HG02973 (cell line): ENCODE results near the gene OGN.
"Not testable (repeated sequence)": the region's sequence is repeated elsewhere in the genome, so short reads cannot be mapped to it uniquely, and the experiment has no call there.

ENCODE experiments used
- ATAC-seq: cut with Tn5 transposase; IDR thresholded peaks from one replicate; pipeline ENCODE4 v1.9.1; 2021; ENCODE audit warnings: moderate library complexity; ENCODE audit not compliant: unreplicated experiment

Gene OGN

DNA sequence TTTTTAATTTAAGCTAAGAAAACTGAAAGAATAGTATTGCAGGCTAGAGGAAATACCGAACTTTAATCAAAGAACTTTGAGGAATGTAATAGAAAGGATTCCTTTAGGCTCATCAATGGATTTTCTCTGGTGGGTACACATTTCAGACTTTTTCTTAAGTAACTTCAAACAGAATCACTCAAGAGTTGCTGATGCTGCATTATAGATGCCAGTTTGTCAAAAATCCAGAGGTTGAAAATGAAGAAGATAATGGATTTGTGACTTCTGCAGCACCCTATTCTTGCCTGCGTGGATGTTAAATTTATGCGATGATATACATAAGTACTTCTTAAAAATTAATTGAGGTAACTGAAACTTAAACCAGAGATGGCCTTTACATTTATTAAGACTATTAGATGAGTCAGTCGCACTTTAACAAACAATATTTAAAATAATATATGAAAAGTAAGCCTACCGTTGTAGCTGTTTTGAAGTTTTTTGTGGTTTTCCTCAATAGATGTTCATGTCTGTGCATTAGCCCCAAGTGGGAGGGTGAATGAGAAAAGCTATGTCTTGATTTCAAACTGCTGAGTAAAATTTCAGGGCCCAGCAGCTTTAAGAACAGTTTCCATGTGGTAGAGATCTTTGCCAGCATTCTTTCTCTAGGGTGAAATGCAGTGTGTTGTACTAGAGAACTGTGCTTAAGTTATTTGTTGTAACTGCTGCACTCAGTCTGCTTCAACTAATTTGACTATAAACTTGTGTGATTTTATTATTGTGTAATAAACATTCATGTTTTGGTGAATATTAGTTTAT lies at the start of gene OGN:
Gene OGN (minus strand): TSS at position 537 of the 795 bp plus-strand sequence. CDS start 1,171 bp downstream, outside the sequence.
- ATAC-seq: no peak

DNA sequence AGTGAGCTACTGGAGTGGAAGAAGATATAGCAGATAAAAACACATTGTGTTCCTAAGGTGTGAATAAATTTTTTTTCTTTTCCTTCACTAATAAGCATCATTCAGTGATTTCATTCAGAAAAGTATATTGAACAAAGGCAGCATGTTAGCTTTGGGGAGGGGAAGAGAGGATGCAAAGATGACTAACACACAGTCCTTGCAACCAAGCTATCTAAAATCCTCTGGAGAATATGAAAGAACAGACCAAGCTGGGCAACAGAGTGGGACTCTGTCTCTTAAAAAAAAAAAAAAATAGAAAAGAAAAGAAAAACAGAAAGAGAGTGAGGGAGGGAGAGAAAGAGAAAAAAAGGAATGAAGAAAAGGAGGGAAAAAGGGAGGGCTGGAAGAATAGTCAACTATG lies 42.2 kb upstream of the OGN start:
- no peak for ATAC-seq

DNA sequence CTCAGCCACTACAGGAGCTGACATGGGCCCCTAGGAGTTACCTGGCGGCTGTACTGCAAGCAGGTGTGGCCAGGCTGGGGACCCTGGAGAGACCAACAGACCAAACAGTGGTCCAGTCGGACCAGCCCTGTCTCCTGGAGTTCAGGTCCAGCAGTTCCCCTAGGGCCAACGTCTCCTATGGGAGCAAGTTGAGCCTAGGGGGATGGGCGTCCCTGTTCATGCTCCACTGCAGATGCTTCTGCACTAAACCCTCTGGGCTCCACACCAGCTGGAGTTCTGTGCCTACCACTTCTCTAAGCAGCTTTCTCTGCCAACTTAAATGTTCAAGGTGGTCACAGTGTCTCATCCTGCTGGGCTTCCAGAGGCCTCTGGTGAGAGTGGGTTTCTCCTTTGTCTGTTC lies 40.5 kb upstream of the OGN start:
- ATAC-seq: no peak

DNA sequence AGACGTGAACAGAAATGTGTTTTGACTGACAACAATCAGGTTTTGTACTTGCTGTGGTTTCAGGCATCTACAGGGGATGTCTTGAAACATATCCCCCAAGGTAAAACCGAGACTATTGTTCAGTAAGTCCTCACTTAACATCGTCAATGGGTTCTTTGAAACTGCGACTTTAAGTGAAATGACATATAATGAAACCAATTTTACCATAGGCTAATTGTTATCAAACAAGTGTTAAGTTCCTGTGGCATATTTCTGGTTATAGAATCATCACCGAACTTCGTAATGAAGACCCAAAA lies 36.3 kb upstream of the OGN start:
- no peak for ATAC-seq

GRCh38 chr9:92439921-92440750 lies 35.8 kb upstream of the OGN start:
- no peak for ATAC-seq

DNA sequence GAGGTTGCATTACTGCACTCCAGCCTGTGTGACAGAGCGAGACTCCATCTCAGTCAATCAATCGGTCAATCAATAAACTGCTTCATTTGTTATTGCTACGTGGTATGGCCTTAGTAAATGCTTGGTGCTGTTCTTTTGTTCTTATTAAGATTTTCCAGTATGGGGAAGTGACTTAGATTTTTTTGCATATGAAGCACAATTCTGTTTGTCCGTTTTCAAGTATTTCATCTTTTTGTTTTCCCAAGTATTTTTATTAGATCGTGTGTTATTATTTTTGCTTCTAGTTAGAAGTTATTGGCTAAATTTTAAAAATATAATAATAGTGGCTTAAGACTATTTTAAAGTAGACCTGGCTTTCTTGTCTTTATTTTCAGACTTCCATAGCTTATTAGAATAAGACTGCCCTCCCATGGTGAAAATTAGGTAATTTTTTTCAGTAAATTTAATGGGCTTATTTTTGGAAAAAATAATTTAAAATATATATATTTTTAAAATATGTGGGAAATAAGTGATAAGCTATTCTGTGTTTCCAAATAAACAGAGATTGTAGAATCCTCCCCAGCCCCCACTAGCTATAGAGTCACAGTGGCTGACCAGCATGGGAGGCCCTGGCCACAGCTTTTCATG lies 34.6 kb upstream of the OGN start:
- no peak for ATAC-seq

- ATAC-seq: no peak
Observed at GRCh38 chr9:92435263-92435662, 30.9 kb upstream of the OGN start.

- no peak for ATAC-seq
Observed at GRCh38 chr9:92432972-92433548, 28.7 kb upstream of the OGN start.

- ATAC-seq: no peak
Observed at GRCh38 chr9:92432350-92432749, 28.0 kb upstream of the OGN start.

DNA sequence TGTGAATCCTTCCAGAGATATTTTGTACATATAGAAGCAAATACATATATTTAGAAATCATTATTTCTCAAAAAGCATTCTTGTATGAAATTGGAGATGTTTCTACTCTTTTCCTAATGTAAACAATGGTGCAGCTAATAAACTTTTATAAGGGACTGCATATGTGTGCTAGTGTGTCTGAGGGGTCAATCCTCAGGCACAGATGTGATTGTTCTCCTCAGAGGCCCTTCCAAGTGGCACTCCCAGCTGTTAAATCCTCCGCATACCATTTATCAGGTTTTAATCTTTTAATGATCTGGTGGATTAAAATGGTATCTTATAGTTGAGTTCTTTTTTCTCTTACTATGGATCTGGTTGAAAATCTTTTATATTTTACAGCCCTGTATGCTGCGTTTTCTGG lies 25.5 kb upstream of the OGN start:
- no peak for ATAC-seq

DNA sequence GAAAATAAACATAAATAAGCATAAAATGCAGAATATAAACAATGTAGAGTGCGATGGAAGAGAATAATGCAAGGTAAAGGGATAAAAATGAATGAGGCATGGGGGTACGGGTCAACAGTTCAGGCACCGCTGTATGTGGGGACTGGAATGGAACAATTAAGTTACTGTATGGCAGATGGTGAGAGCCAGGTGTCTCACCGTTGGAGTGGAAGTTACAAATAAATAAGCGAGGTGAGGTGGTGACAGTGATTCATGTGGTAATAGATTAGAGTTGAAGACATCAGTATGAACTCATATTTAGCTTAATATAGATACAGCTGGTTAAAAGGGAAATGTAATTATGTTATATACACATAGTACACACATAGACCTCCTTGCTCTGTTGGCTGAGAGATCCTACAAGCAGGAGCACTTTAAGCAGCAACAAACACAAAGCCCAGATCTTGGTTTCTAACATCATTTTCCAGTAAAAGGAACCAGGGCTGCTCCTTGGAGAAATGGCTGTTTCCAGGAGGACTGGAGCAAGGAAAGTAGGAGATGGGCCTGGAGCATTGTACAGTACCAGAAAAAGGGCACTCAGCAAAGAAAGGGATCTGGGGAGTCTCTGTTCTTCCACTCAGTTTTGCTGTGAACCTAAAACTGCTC lies 22.2 kb upstream of the OGN start:
- no peak for ATAC-seq

GRCh38 chr9:92425474-92425873 lies 21.1 kb upstream of the OGN start:
- no peak for ATAC-seq

DNA sequence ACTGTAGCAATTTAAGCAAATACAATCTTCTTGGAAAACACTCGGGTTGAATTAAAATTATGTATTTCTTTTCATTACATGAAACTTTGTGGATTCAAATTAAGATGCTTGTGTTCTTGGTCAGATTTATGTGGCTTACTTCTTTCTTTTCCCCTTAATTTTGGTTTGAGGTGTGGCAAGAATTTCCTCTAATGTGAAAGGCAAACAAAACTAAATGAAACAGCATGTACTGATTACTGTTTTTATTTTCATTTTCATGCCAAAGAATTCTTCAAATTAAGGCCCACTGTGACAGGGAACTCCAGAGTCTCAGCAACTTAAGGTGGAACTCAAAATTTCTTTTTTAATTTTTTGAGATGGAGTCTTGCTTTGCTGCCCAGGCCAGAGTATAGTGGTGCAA lies 20.0 kb upstream of the OGN start, which contains the start of gene OMD:
Gene OMD (minus strand): TSS at position 132 of the 400 bp plus-strand sequence. CDS start 6,913 bp downstream, outside the sequence.
- no peak for ATAC-seq

DNA sequence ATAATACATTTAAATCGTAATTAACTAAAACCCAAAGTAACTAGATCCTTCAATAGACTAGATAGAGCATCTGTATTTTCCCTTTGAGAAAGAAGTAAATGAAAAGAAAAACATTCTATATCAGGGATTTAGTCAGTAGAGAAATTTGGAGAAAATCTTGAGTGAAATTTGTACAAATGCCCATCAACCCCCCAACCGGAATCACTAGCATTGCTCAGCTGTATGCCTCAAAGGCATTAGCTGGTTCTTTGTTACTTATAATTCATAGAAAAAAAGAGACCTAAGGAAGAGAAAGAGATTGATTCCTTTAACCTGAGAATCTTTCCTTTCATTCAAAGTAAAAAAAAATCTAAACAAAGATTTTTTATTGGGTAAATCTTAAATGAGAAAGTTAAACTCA lies 19.2 kb upstream of the OGN start:
- ATAC-seq: no peak

- ATAC-seq: no peak
Observed at GRCh38 chr9:92422611-92423338, 18.4 kb upstream of the OGN start.

GRCh38 chr9:92414566-92414965 lies 10.2 kb upstream of the OGN start:
- ATAC-seq: no peak

- not testable (repeated sequence) for ATAC-seq
Observed at GRCh38 chr9:92411157-92411556, 6.8 kb upstream of the OGN start.

- ATAC-seq: no peak
Observed at GRCh38 chr9:92408747-92409478, 4.5 kb upstream of the OGN start.

GRCh38 chr9:92407818-92408217 lies 3.4 kb upstream of the OGN start:
- ATAC-seq: no peak

GRCh38 chr9:92406477-92406876 lies 2.1 kb upstream of the OGN start:
- ATAC-seq: no peak
